GM12873 (cell line): ENCODE results near the gene PDZRN3.

Experiments
- TF ChIP-seq, protein P1 (sequence below): IDR thresholded peaks from 2 replicates; pipeline ENCODE4 v1.5.1; 2012; ENCODE audit warnings: low read depth, mild to moderate bottlenecking, moderate library complexity, low read length, control low read depth; ENCODE audit not compliant: insufficient read depth; ENCODE audit errors: missing control alignments

PDZRN3 gene

DNA sequence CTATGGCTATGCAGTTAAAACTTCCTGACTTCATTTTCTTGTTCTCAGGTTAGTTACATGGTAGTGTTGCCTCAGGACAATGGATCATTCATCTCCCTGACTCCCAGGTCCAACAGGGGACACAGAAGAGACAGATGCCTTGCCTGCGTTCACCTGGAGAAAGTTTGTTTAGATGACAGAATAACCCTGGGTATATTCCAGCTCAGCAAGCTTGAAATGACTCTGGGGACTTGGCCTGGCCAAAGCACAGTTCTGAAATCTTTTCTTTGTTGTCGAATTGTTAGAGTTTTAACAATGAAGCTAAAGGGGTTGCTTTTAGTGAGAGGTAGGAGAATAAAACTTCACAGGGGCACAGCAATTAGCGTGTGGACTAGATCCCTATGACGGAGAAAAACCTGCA, 206.1 kb downstream of the PDZRN3 start:
- TF ChIP-seq, protein P1, sequence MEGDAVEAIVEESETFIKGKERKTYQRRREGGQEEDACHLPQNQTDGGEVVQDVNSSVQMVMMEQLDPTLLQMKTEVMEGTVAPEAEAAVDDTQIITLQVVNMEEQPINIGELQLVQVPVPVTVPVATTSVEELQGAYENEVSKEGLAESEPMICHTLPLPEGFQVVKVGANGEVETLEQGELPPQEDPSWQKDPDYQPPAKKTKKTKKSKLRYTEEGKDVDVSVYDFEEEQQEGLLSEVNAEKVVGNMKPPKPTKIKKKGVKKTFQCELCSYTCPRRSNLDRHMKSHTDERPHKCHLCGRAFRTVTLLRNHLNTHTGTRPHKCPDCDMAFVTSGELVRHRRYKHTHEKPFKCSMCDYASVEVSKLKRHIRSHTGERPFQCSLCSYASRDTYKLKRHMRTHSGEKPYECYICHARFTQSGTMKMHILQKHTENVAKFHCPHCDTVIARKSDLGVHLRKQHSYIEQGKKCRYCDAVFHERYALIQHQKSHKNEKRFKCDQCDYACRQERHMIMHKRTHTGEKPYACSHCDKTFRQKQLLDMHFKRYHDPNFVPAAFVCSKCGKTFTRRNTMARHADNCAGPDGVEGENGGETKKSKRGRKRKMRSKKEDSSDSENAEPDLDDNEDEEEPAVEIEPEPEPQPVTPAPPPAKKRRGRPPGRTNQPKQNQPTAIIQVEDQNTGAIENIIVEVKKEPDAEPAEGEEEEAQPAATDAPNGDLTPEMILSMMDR, result no peak

- TF ChIP-seq, protein P1, result no peak
These were observed 209.6 kb downstream of the PDZRN3 start for GRCh38 chr3:73415118-73415517.

DNA sequence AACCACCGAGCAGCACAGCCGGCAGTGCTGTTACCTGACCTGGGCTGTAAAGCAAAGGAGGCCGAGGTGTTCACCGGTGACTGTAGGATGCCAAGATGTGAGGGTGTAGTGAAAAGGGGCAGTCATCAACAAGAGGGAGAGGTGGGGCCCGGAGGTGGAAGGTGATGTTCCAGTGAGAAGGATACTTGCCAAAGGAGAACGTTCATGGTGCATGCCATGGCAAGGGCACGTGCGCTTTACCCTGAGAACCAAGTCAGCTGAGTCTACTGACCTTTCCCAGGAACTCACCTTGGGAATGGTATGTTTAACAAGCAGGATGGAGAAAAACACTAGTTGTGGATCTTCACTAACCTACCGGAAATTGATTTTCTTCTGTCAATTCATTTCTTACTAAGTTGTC, 211.1 kb downstream of the PDZRN3 start:
- TF ChIP-seq, protein P1, result no peak

- TF ChIP-seq, protein P1, result no peak
These were observed 212.7 kb downstream of the PDZRN3 start for GRCh38 chr3:73411993-73412392.

DNA sequence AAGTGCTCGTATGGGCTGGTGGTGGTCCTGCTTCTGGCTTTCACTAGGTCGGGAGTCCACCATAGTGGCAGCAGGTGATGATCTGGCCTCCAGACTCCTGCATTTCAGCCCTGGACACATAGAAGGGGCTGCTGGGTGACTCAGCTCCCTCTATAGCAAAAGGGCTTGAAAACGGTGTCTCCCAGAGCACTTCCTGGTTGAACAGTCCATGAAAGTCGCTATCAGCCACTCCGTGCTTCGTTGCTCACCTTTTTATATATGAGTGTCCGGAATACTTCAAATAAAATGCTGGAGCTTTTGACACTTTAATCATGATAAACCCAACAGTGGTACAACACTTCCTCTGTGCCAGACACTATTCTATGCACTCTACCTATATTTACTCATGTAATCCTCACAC, 213.2 kb downstream of the PDZRN3 start:
- TF ChIP-seq, protein P1, result no peak

- TF ChIP-seq, protein P1, result no peak
These were observed 215.5 kb downstream of the PDZRN3 start for GRCh38 chr3:73409138-73409763.

- TF ChIP-seq, protein P1, result no peak
These were observed 216.1 kb downstream of the PDZRN3 start for GRCh38 chr3:73408634-73409033.
